Endothelial cell of umbilical vein (primary cell): Measurements from ENCODE around the gene SLC39A11. TPM values are rescaled to one million over a fixed set of nuclear protein-coding genes. Genes with fewer than 3 reads are reported as not detected.

ENCODE experiments used
- BruUV-seq: library from RNA; stranded (reverse); fragments of 400-500 nt; replicated peaks from 2 replicates; lab custom pipeline; 2021; lab: Mats Ljungman, UMichigan
- CTCF ChIA-PET: fragments of 300-600, 350-600 bp; sonication (Branson Sonifier 250); formaldehyde crosslinking; loops from one replicate; lab custom pipeline; 2021; ENCODE audit warnings: antibody characterized with exemption, inconsistent platforms; lab: Charles Lee
- POLR2A ChIA-PET: fragments of 300-600, 350-600 bp; sonication (Branson Sonifier 250); formaldehyde crosslinking; loops from one replicate; lab custom pipeline; 2021; ENCODE audit warnings: antibody characterized with exemption, inconsistent platforms; lab: Charles Lee
- DNase-seq: peaks from one replicate; pipeline ENCODE4 v3.0.0-alpha.2; 2011; ENCODE audit warnings: low read depth, low spot score
- FAIRE-seq: peaks from 2 replicates; lab custom pipeline; 2011; peaks lifted over from hg19 to GRCh38; lab: Jason Lieb, UNC
- H2AFZ ChIP-seq: 2 replicates; pipeline ENCODE4 v1.6.0; 2012; ENCODE audit warnings: low read depth, low read length, control low read depth, inconsistent platforms
- H3K27ac ChIP-seq: 2 replicates; pipeline ENCODE4 v1.5.1; 2011; ENCODE audit warnings: low read depth, mild to moderate bottlenecking, control low read depth, low read length, moderate library complexity; ENCODE audit not compliant: insufficient read depth
- H3K27me3 ChIP-seq, 2 experiments: 2 replicates each; pipeline versions ENCODE4 v1.6.0 to v1.6.1; 2011; ENCODE audit warnings: low read length in 2 of 2, mixed read lengths in 1 of 2; ENCODE audit not compliant: control insufficient read depth in 2 of 2, insufficient read depth in 2 of 2
- H3K36me3 ChIP-seq, 2 experiments: 2 replicates in 1 of 2; 3 replicates in 1 of 2; pipeline ENCODE4 v1.5.1; 2011; ENCODE audit warnings: low read length in 2 of 2, mild to moderate bottlenecking in 1 of 2, moderate library complexity in 1 of 2; ENCODE audit not compliant: control insufficient read depth in 2 of 2, insufficient read depth in 2 of 2; ENCODE audit errors: extremely low read depth in 1 of 2
- H3K4me1 ChIP-seq: 3 replicates; pipeline ENCODE4 v1.5.1; 2011; ENCODE audit warnings: mild to moderate bottlenecking, low read length; ENCODE audit not compliant: control insufficient read depth, insufficient read depth; ENCODE audit errors: extremely low read depth
- H3K4me2 ChIP-seq: 2 replicates; pipeline ENCODE4 v1.6.1; 2011; ENCODE audit warnings: low read length, control low read depth, mixed read lengths; ENCODE audit not compliant: insufficient read depth
- H3K4me3 ChIP-seq, 3 experiments: fragments of 200-600 bp in 1 of 3; sonication (generic), shearing (Covaris generic) in 1 of 3; replicated peaks in 1 of 3; 2 replicates each; pipeline ENCODE4 v1.5.1; 2011 to 2016; ENCODE audit warnings: control low read depth in 3 of 3, low read length in 3 of 3, mild to moderate bottlenecking in 2 of 3, inconsistent platforms in 1 of 3, low read depth in 1 of 3, moderate library complexity in 1 of 3; ENCODE audit not compliant: insufficient read depth in 1 of 3
- H3K79me2 ChIP-seq: 2 replicates; pipeline ENCODE4 v1.6.0; 2012; ENCODE audit warnings: low read length, inconsistent platforms; ENCODE audit not compliant: control insufficient read depth, insufficient read depth
- H3K9ac ChIP-seq: replicated peaks from 2 replicates; pipeline ENCODE3; 2011; ENCODE audit warnings: low read length, control low read depth; ENCODE audit not compliant: insufficient read depth; ENCODE audit errors: extremely low read depth
- H3K9me1 ChIP-seq: replicated peaks from 3 replicates; pipeline ENCODE4 v1.6.0; 2011; ENCODE audit warnings: mild to moderate bottlenecking, low read length; ENCODE audit not compliant: control insufficient read depth, insufficient read depth; ENCODE audit errors: extremely low read depth
- H3K9me3 ChIP-seq: replicated peaks from 2 replicates; pipeline ENCODE4 v1.5.1; 2012; ENCODE audit warnings: low read length, inconsistent platforms; ENCODE audit not compliant: control insufficient read depth, insufficient read depth
- H4K20me1 ChIP-seq: replicated peaks from 2 replicates; pipeline ENCODE3; 2011; ENCODE audit warnings: mild to moderate bottlenecking, low read length; ENCODE audit not compliant: control insufficient read depth, insufficient read depth; ENCODE audit errors: extremely low read depth
- CTCF ChIP-seq, 2 donors: IDR thresholded peaks; 1 replicate in 1 of 2; 2 replicates in 1 of 2; pipeline ENCODE4 v1.5.1; 2011; ENCODE audit warnings: low read length in 2 of 2, mild to moderate bottlenecking in 2 of 2, moderate library complexity in 2 of 2, control low read depth in 1 of 2, inconsistent platforms in 1 of 2, low read depth in 1 of 2; ENCODE audit not compliant: insufficient read depth in 1 of 2; ENCODE audit errors: extremely low read depth in 1 of 2
- EZH2 ChIP-seq: IDR thresholded peaks from 2 replicates; pipeline ENCODE4 v1.6.1; 2012; ENCODE audit warnings: borderline replicate concordance, low read depth, mild to moderate bottlenecking, moderate library complexity, low read length, inconsistent platforms; ENCODE audit not compliant: severe bottlenecking
- FOS ChIP-seq: IDR thresholded peaks from 2 replicates; pipeline ENCODE4 v1.6.1; 2011; ENCODE audit warnings: mild to moderate bottlenecking, low read length, moderate library complexity, borderline replicate concordance; ENCODE audit not compliant: insufficient read depth
- GATA2 ChIP-seq: IDR thresholded peaks from 2 replicates; pipeline ENCODE4 v1.7.0; 2011; ENCODE audit warnings: low read depth, mild to moderate bottlenecking, moderate library complexity, mixed read lengths, low read length; ENCODE audit not compliant: insufficient read length, insufficient read depth
- MAX ChIP-seq: IDR thresholded peaks from 2 replicates; pipeline ENCODE4 v1.6.1; 2011; ENCODE audit not compliant: insufficient read depth, insufficient read length
- MYC ChIP-seq: IDR thresholded peaks from one replicate; pipeline ENCODE4 v1.6.1; 2011; ENCODE audit warnings: mild to moderate bottlenecking, low read depth, low read length
- POLR2A ChIP-seq: IDR thresholded peaks from 2 replicates; pipeline ENCODE4 v1.6.1; 2012; ENCODE audit warnings: low read depth, mild to moderate bottlenecking, control low read depth, low read length
- POLR2AphosphoS5 ChIP-seq: IDR thresholded peaks from 2 replicates; pipeline ENCODE4 v1.6.1; 2012; ENCODE audit warnings: low read depth, mild to moderate bottlenecking, control low read depth, low read length, moderate library complexity; ENCODE audit not compliant: insufficient read depth
- dilution Hi-C: fragments of 300-500 bp; cut with MboI; formaldehyde crosslinking; loops from one replicate; pipeline ENCODE4 v1.15.0; 2019; ENCODE audit warnings: low sequenced_read_pairs; ENCODE audit not compliant: extremely low pct_ligation_motif_present
- intact Hi-C: fragments of 100-400 bp; cut with micrococcal nuclease; formaldehyde crosslinking; loops from one replicate; pipeline ENCODE4 v1.10.0; 2022
- polyA plus RNA-seq, 4 experiments: library from polyadenylated mRNA; depleted of rRNA in 3 of 4; stranded (reverse) in 3 of 4; unstranded in 1 of 4; fragments of >200 nt; gene quantifications; 2 replicates each; pipeline versions ENCODE4 v1.2.1 to v1.2.3, GENCODE V29; 2011 to 2012; ENCODE audit warnings: missing spikeins in 1 of 4
- total RNA-seq: library from RNA; stranded (reverse); gene quantifications from 2 replicates; pipeline ENCODE4 v1.2.3, GENCODE V29; 2021

Gene SLC39A11
- total and polyA plus RNA-seq, 2 donors (not counting 3 experiments of a cell fraction or from before 2014, with no cell fraction given) = 8.1 to 11.9 TPM

GRCh38 chr17:72660274-72661115 lies 432.0 kb downstream of the SLC39A11 start:
- FAIRE-seq (no peak), DNase-seq (no peak)
- TF ChIP-seq GATA2 (no peak), MAX (no peak), POLR2AphosphoS5 (no peak), CTCF (IDR thresholded peaks at IDR 0.05; ENCODE audit: extremely low read depth in 1 of 2, insufficient read depth in 1 of 2, low read depth in 1 of 2, low read length in 2 of 2) (no peak), FOS (no peak), POLR2A (no peak), MYC (no peak), EZH2 (no peak)
- intact Hi-C loops = no loop called here
- Histone ChIP-seq H3K36me3 (no peaks in the 10 kb centered on the region), H4K20me1 (no peaks in the 10 kb centered on the region), H3K79me2 (no peaks in the 10 kb centered on the region), H3K4me1 (no peaks in the 10 kb centered on the region), H3K9ac (no peak overlapping the region), H2AFZ (no peak overlapping the region), H3K4me3 (no peak overlapping the region), H3K9me3 (no peaks in the 10 kb centered on the region), H3K9me1 (no peaks in the 10 kb centered on the region), H3K27me3 (no peaks in the 10 kb centered on the region), H3K27ac (no peak overlapping the region), H3K4me2 (no peak overlapping the region)
- dilution Hi-C loops = no loop called here
- POLR2A ChIA-PET = no interaction called here
- no TSS peak for BruUV-seq
- CTCF ChIA-PET = no interaction called here
